ENCODE data around the gene CFAP298.

DNA sequence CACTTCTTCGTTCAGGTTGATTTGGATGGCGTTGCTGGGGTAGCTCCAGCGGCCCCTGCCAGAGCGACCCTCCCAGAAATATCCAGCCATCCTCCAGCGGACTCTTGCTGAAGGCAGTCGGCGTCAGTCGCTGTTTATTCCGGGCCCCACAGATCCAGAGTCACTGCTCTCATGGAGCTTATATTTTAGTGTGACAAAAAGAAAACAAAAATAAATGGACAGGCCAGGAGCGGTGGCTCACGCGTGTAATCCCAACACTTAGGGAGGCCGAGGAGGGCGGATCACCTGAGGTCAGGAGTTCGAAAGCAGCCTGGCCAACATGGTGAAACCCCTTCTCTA is 791 bp upstream of the CFAP298 start:
- TF ChIP-seq, protein P1, sequence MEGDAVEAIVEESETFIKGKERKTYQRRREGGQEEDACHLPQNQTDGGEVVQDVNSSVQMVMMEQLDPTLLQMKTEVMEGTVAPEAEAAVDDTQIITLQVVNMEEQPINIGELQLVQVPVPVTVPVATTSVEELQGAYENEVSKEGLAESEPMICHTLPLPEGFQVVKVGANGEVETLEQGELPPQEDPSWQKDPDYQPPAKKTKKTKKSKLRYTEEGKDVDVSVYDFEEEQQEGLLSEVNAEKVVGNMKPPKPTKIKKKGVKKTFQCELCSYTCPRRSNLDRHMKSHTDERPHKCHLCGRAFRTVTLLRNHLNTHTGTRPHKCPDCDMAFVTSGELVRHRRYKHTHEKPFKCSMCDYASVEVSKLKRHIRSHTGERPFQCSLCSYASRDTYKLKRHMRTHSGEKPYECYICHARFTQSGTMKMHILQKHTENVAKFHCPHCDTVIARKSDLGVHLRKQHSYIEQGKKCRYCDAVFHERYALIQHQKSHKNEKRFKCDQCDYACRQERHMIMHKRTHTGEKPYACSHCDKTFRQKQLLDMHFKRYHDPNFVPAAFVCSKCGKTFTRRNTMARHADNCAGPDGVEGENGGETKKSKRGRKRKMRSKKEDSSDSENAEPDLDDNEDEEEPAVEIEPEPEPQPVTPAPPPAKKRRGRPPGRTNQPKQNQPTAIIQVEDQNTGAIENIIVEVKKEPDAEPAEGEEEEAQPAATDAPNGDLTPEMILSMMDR (IDR thresholded peaks at IDR 0.05; ENCODE audit: poor library complexity, severe bottlenecking): no peak
- TF ChIP-seq POLR2AphosphoS5 (IDR thresholded peaks at IDR 0.05): no peak
